Fibroblast of lung (primary cell): ENCODE measurements around the gene MIPOL1.

Experiments used
- CTCF ChIP-seq, 2 donors: IDR thresholded peaks in 1 of 2; conservative IDR thresholded peaks in 1 of 2; 1 replicate in 1 of 2; 2 replicates in 1 of 2; pipeline ENCODE4 v1.5.1; 2011 to 2012; ENCODE audit warnings: low read length in 2 of 2, control low read depth in 1 of 2, inconsistent platforms in 1 of 2, low read depth in 1 of 2, mild to moderate bottlenecking in 1 of 2
- EZH2 ChIP-seq: IDR thresholded peaks from 2 replicates; pipeline ENCODE4 v1.5.1; 2012; ENCODE audit warnings: low read length, control low read depth, mild to moderate bottlenecking; ENCODE audit errors: missing control alignments

GRCh38 chr14:37466003-37466622, 268.4 kb downstream of the MIPOL1 start:
- TF ChIP-seq EZH2 (no peak), CTCF (conservative IDR thresholded peaks at IDR 0.05 in 1 of 2, IDR thresholded peaks at IDR 0.05 in 1 of 2; ENCODE audit: low read depth in 1 of 2, low read length in 2 of 2) (no peak)
